ENCODE measurements around the gene GALNS. TPM values are rescaled to one million over a fixed set of nuclear protein-coding genes. Genes with fewer than 3 reads are reported as not detected.

Gene GALNS
- total and polyA plus RNA-seq, 2 experiments from 2014 or later, result 19.6 to 53.5 TPM

- Histone ChIP-seq H2AFZ (no peak overlapping the region), H3K36me3 (replicated peaks; ENCODE audit: insufficient read depth, low read depth) (no peaks in the 10 kb centered on the region), H3K4me3 (no peak overlapping the region), H3K4me2 (no peak overlapping the region), H3K27ac (no peak overlapping the region), H3K79me2 (no peaks in the 10 kb centered on the region), H3K9me3 (ENCODE audit: low read depth) (no peaks in the 10 kb centered on the region), H4K20me1 (ENCODE audit: insufficient read depth, poor library complexity, severe bottlenecking) (no peaks in the 10 kb centered on the region), H3K4me1 (ENCODE audit: insufficient read depth) (no peaks in the 10 kb centered on the region), H3K9me2 (replicated peaks; ENCODE audit: insufficient read depth) (no peaks in the 10 kb centered on the region), H3K27me3 (no peaks in the 10 kb centered on the region)
- 81% methylated on average over 10 of the region's 11 CpGs for WGBS (ENCODE audit: low lambda C conversion rate, missing lambda C conversion rate)
- TF ChIP-seq EZH2 (IDR thresholded peaks at IDR 0.05; ENCODE audit: borderline replicate concordance) (no peak), CTCF (IDR thresholded peaks at IDR 0.05; ENCODE audit: poor library complexity) (no peak), EZH2phosphoT487 (IDR thresholded peaks at IDR 0.05; ENCODE audit: low read depth, severe bottlenecking, unreplicated experiment) (no peak)
- DNase-seq (ENCODE audit: low spot score), result no peak
Observed at GRCh38 chr16:88844419-88845036, 12.2 kb downstream of the GALNS start.

GRCh38 chr16:88843256-88843655 is 13.5 kb downstream of the GALNS start:
- Histone ChIP-seq H3K27ac (no peak overlapping the region), H3K4me3 (no peak overlapping the region), H4K20me1 (ENCODE audit: insufficient read depth, poor library complexity, severe bottlenecking) (no peaks in the 10 kb centered on the region), H3K9me2 (replicated peaks; ENCODE audit: insufficient read depth) (no peaks in the 10 kb centered on the region), H3K4me2 (no peak overlapping the region), H3K36me3 (replicated peaks; ENCODE audit: insufficient read depth, low read depth) (no peaks in the 10 kb centered on the region), H3K4me1 (ENCODE audit: insufficient read depth) (no peaks in the 10 kb centered on the region), H3K79me2 (no peaks in the 10 kb centered on the region), H2AFZ (no peak overlapping the region), H3K9me3 (ENCODE audit: low read depth) (no peaks in the 10 kb centered on the region), H3K27me3 (no peaks in the 10 kb centered on the region)
- TF ChIP-seq EZH2phosphoT487 (IDR thresholded peaks at IDR 0.05; ENCODE audit: low read depth, severe bottlenecking, unreplicated experiment) (no peak), CTCF (IDR thresholded peaks at IDR 0.05; ENCODE audit: poor library complexity) (no peak), EZH2 (IDR thresholded peaks at IDR 0.05; ENCODE audit: borderline replicate concordance) (no peak)
- WGBS (ENCODE audit: low lambda C conversion rate, missing lambda C conversion rate), result 93% methylated on average over 20 of the region's 20 CpGs
- no peak for DNase-seq (ENCODE audit: low spot score)

GRCh38 chr16:88842806-88843205 is 13.9 kb downstream of the GALNS start:
- Histone ChIP-seq H3K27me3 (no peaks in the 10 kb centered on the region), H4K20me1 (ENCODE audit: insufficient read depth, poor library complexity, severe bottlenecking) (no peaks in the 10 kb centered on the region), H3K4me2 (no peak overlapping the region), H3K4me1 (ENCODE audit: insufficient read depth) (no peaks in the 10 kb centered on the region), H3K4me3 (no peak overlapping the region), H3K79me2 (no peaks in the 10 kb centered on the region), H2AFZ (no peak overlapping the region), H3K9me2 (replicated peaks; ENCODE audit: insufficient read depth) (no peaks in the 10 kb centered on the region), H3K9me3 (ENCODE audit: low read depth) (no peaks in the 10 kb centered on the region), H3K36me3 (replicated peaks; ENCODE audit: insufficient read depth, low read depth) (no peaks in the 10 kb centered on the region), H3K27ac (no peak overlapping the region)
- DNase-seq (ENCODE audit: low spot score), result no peak
- TF ChIP-seq CTCF (IDR thresholded peaks at IDR 0.05; ENCODE audit: poor library complexity) (no peak), EZH2phosphoT487 (IDR thresholded peaks at IDR 0.05; ENCODE audit: low read depth, severe bottlenecking, unreplicated experiment) (no peak), EZH2 (IDR thresholded peaks at IDR 0.05; ENCODE audit: borderline replicate concordance) (no peak)
- WGBS (ENCODE audit: low lambda C conversion rate, missing lambda C conversion rate), result 97% methylated on average over 25 of the region's 25 CpGs
